H1 (cell line): ENCODE results near the gene ORAI1. TPM values are rescaled to one million over a fixed set of nuclear protein-coding genes. Genes with fewer than 3 reads are reported as not detected.
"Not testable (repeated sequence)": the region's sequence is repeated elsewhere in the genome, so short reads cannot be mapped to it uniquely, and the experiment has no call there.

Experiments used
- CTCF ChIA-PET: fragments of 300-600 bp; sonication (Branson Sonifier 250); formaldehyde crosslinking; loops from one replicate; lab custom pipeline; 2021; ENCODE audit not compliant: partially characterized antibody; lab: Charles Lee
- POLR2A ChIA-PET: fragments of 300-600 bp; sonication (Branson Sonifier 250); formaldehyde crosslinking; loops from one replicate; lab custom pipeline; 2021; ENCODE audit warnings: inconsistent platforms; ENCODE audit not compliant: partially characterized antibody; lab: Charles Lee
- DNase-seq, 2 experiments: peaks; one replicate each; pipeline versions ENCODE4 v3.0.0 to v3.0.0-alpha.2; 2010 to 2022; ENCODE audit warnings: low spot score in 2 of 2, low read depth in 1 of 2, mixed read lengths in 1 of 2
- FAIRE-seq: peaks from 2 replicates; lab custom pipeline; 2011; peaks lifted over from hg19 to GRCh38; lab: Jason Lieb, UNC
- H2AFZ ChIP-seq: 2 replicates; pipeline ENCODE4 v1.8.1; 2012; ENCODE audit warnings: low read length, inconsistent platforms
- H2AK5ac ChIP-seq: 2 replicates; pipeline ENCODE4 v1.6.1; 2013; ENCODE audit warnings: low read depth, low read length
- H2BK120ac ChIP-seq: replicated peaks from 2 replicates; pipeline ENCODE3; 2013; ENCODE audit warnings: low read depth, low read length, inconsistent platforms
- H2BK12ac ChIP-seq: 2 replicates; pipeline ENCODE4 v1.6.1; 2013; ENCODE audit warnings: low read depth, low read length
- H2BK15ac ChIP-seq: 2 replicates; pipeline ENCODE4 v1.6.1; 2013; ENCODE audit warnings: low read length
- H2BK20ac ChIP-seq: 2 replicates; pipeline ENCODE4 v1.6.1; 2013; ENCODE audit warnings: low read length
- H2BK5ac ChIP-seq: 2 replicates; pipeline ENCODE4 v1.6.1; 2013; ENCODE audit warnings: low read depth, low read length
- H3K14ac ChIP-seq: 2 replicates; pipeline ENCODE4 v1.6.1; 2013; ENCODE audit warnings: inconsistent platforms; ENCODE audit not compliant: insufficient read length
- H3K18ac ChIP-seq: 2 replicates; pipeline ENCODE4 v1.6.1; 2013; ENCODE audit warnings: low read length; ENCODE audit errors: extremely low read depth
- H3K23ac ChIP-seq: 2 replicates; pipeline ENCODE4 v1.6.1; 2013; ENCODE audit warnings: inconsistent platforms; ENCODE audit not compliant: insufficient read length
- H3K23me2 ChIP-seq: 2 replicates; pipeline ENCODE4 v1.6.1; 2013; ENCODE audit warnings: low read depth, low read length
- H3K27ac ChIP-seq: 2 replicates; pipeline ENCODE4 v1.6.1; 2011; ENCODE audit warnings: low read depth, low read length, inconsistent platforms
- H3K27me3 ChIP-seq, 4 experiments: replicated peaks in 1 of 4; 1 replicate in 1 of 4; 2 replicates in 3 of 4; pipeline versions ENCODE4 v1.6.1 to v1.8.1; 2011 to 2013; ENCODE audit warnings: low read length in 3 of 4, mild to moderate bottlenecking in 3 of 4, inconsistent platforms in 2 of 4, mixed read lengths in 2 of 4, moderate library complexity in 1 of 4; ENCODE audit not compliant: control insufficient read depth in 3 of 4, insufficient read depth in 3 of 4; ENCODE audit errors: extremely low read depth in 1 of 4
- H3K36me3 ChIP-seq, 4 experiments: 2 replicates each; pipeline versions ENCODE4 v1.6.1 to v1.8.1; 2011 to 2013; ENCODE audit warnings: mild to moderate bottlenecking in 4 of 4, low read length in 3 of 4, moderate library complexity in 2 of 4, control low read depth in 1 of 4, inconsistent platforms in 1 of 4; ENCODE audit not compliant: insufficient read depth in 4 of 4, control insufficient read depth in 2 of 4
- H3K4ac ChIP-seq: replicated peaks from 2 replicates; pipeline ENCODE3; 2013; ENCODE audit warnings: low read length, low read depth, mixed read lengths, inconsistent platforms; ENCODE audit not compliant: insufficient read length
- H3K4me1 ChIP-seq, 4 experiments: replicated peaks in 1 of 4; 1 replicate in 1 of 4; 2 replicates in 3 of 4; pipeline versions ENCODE4 v1.6.1 to v1.8.1; 2011 to 2013; ENCODE audit warnings: low read length in 3 of 4, inconsistent platforms in 2 of 4, mixed read lengths in 1 of 4; ENCODE audit not compliant: insufficient read depth in 4 of 4, control insufficient read depth in 3 of 4
- H3K4me2 ChIP-seq, 2 experiments: 2 replicates each; pipeline versions ENCODE4 v1.6.1 to v1.8.1; 2011 to 2013; ENCODE audit warnings: low read depth in 2 of 2, low read length in 2 of 2, control low read depth in 1 of 2, inconsistent platforms in 1 of 2, mild to moderate bottlenecking in 1 of 2; ENCODE audit not compliant: insufficient read depth in 1 of 2
- H3K4me3 ChIP-seq, 4 experiments: fragments of 200-600, 300-600 bp in 1 of 4; sonication (generic), shearing (Covaris generic), sonication (Bioruptor Twin) in 1 of 4; 2 replicates each; pipeline versions ENCODE4 v1.5.1 to v1.8.1; 2011 to 2016; ENCODE audit warnings: low read length in 4 of 4, low read depth in 3 of 4, control low read depth in 2 of 4, inconsistent platforms in 2 of 4, mild to moderate bottlenecking in 2 of 4, mixed read lengths in 1 of 4, moderate library complexity in 1 of 4; ENCODE audit not compliant: insufficient read depth in 2 of 4; ENCODE audit errors: extremely low read depth in 1 of 4
- H3K56ac ChIP-seq: replicated peaks from 2 replicates; pipeline ENCODE3; 2013; ENCODE audit warnings: low read depth, mild to moderate bottlenecking, mixed read lengths, low read length, inconsistent platforms; ENCODE audit not compliant: insufficient read length
- H3K79me1 ChIP-seq: 2 replicates; pipeline ENCODE4 v1.6.1; 2013; ENCODE audit warnings: low read depth, low read length, control low read depth
- H3K79me2 ChIP-seq, 2 experiments: 2 replicates each; pipeline versions ENCODE4 v1.6.1 to v1.8.1; 2012 to 2013; ENCODE audit warnings: low read length in 2 of 2, mild to moderate bottlenecking in 2 of 2, inconsistent platforms in 1 of 2; ENCODE audit not compliant: insufficient read depth in 2 of 2, control insufficient read depth in 1 of 2
- H3K9ac ChIP-seq, 4 experiments: replicated peaks in 1 of 4; 1 replicate in 1 of 4; 2 replicates in 3 of 4; pipeline versions ENCODE4 v1.6.1 to v1.8.1; 2011 to 2013; ENCODE audit warnings: low read depth in 3 of 4, low read length in 3 of 4, control low read depth in 2 of 4, mild to moderate bottlenecking in 2 of 4, moderate library complexity in 2 of 4, inconsistent platforms in 1 of 4; ENCODE audit errors: extremely low read depth in 1 of 4
- H3K9me3 ChIP-seq, 2 experiments: 2 replicates each; pipeline versions ENCODE4 v1.6.1 to v1.8.1; 2012 to 2013; ENCODE audit warnings: mild to moderate bottlenecking in 2 of 2, moderate library complexity in 2 of 2, control low read depth in 1 of 2, inconsistent platforms in 1 of 2, low read depth in 1 of 2, low read length in 1 of 2, mixed read lengths in 1 of 2; ENCODE audit not compliant: insufficient read depth in 2 of 2
- H4K20me1 ChIP-seq, 2 experiments: replicated peaks in 1 of 2; 2 replicates each; pipeline versions ENCODE3 to v1.8.1; 2011 to 2013; ENCODE audit warnings: inconsistent platforms in 2 of 2, low read length in 2 of 2, mild to moderate bottlenecking in 1 of 2; ENCODE audit not compliant: insufficient read depth in 2 of 2, control insufficient read depth in 1 of 2
- H4K5ac ChIP-seq: 2 replicates; pipeline ENCODE4 v1.6.1; 2013; ENCODE audit warnings: low read length, low read depth, mixed read lengths, inconsistent platforms; ENCODE audit not compliant: insufficient read length
- H4K8ac ChIP-seq: 2 replicates; pipeline ENCODE4 v1.8.0; 2013; ENCODE audit warnings: mild to moderate bottlenecking, moderate library complexity, low read length, inconsistent platforms; ENCODE audit not compliant: insufficient read depth; ENCODE audit errors: extremely low read depth
- H4K91ac ChIP-seq: replicated peaks from 2 replicates; pipeline ENCODE3; 2013; ENCODE audit warnings: low read length, mixed read lengths, inconsistent platforms; ENCODE audit not compliant: insufficient read length
- KDM1A ChIP-seq: fragments of 200-600, 300-600 bp; sonication (generic); IDR thresholded peaks from 2 replicates; pipeline ENCODE4 v1.7.1; 2016; ENCODE audit warnings: mild to moderate bottlenecking, low read length, borderline replicate concordance
- WGBS, 2 experiments: shearing (Covaris generic) in 1 of 2; methylation state at CpG; one replicate each; pipeline versions ENCODE4 v1.1.6 to v1.1.7; 2013 to 2015; ENCODE audit warnings: low lambda C conversion rate in 2 of 2, mixed read lengths in 2 of 2, inconsistent platforms in 1 of 2, low coverage in 1 of 2, missing lambda C conversion rate in 1 of 2; ENCODE audit not compliant: insufficient replicate concordance in 2 of 2, insufficient coverage in 1 of 2, insufficient read length in 1 of 2; ENCODE audit errors: extremely low coverage in 1 of 2, missing lambda C conversion rate in 1 of 2; 5-methylcytosine and 5-hydroxymethylcytosine counted together
- polyA plus RNA-seq, 7 experiments: library from polyadenylated mRNA; depleted of rRNA in 3 of 7; stranded (reverse) in 5 of 7; unstranded in 2 of 7; fragments of >200 nt in 5 of 7; fragments of 200-250 nt in 2 of 7; gene quantifications; 1 replicate in 5 of 7; 2 replicates in 1 of 7; 4 replicates in 1 of 7; pipeline versions ENCODE4 v1.2.1 to v1.2.3, GENCODE V29; 2011 to 2013; ENCODE audit warnings: missing spikeins in 2 of 7, mixed read lengths in 2 of 7
- total RNA-seq: library from RNA; stranded (reverse); fragmentation: NEBNext Ultra II Directional; extraction: Animal tissue kit (Norgen Biotek cat#: 25700); gene quantifications from 2 replicates; pipeline ENCODE4 v1.2.1, GENCODE V29; 2021

Gene ORAI1
- total and polyA plus RNA-seq, 2 of the 8 experiments (the other 6 are each of a cell fraction or from before 2014, with no cell fraction given), result 29.9 to 71.5 TPM

- H2AFZ ChIP-seq, H4K20me1 ChIP-seq, H3K56ac ChIP-seq, H3K9me3 ChIP-seq, H3K36me3 ChIP-seq, DNase-seq, FAIRE-seq, H3K4ac ChIP-seq, H4K8ac ChIP-seq, H3K79me1 ChIP-seq, H3K27me3 ChIP-seq, H2BK120ac ChIP-seq, H3K14ac ChIP-seq, H3K23ac ChIP-seq: not testable (repeated sequence)
- Histone ChIP-seq H2BK12ac (peak overlapping the region; percentile 91), H4K91ac (peak overlapping the region; percentile 71), H3K4me1 (peaks cover 4 to 13% (median 8%) of the 10 kb centered on the region in 4 experiments; a peak in 5 of 7 replicates), H4K5ac (peak overlapping the region; percentile 65), H2AK5ac (peak overlapping the region; percentile 78; the same call in 1 of the 2 replicates), H3K18ac (peak overlapping the region; percentile 93), H3K27ac (peak overlapping the region; percentile 72), H3K9ac (0 out of 7 replicates have a peak overlapping the region, but pooled peaks of 1 of the 4 experiments have one; percentile 5), H2BK15ac (peak overlapping the region; percentile 34; the same call in 1 of the 2 replicates), H3K23me2 (peaks cover 14% of the 10 kb centered on the region), H3K4me2 (peak overlapping the region; percentile 93 to 100), H3K79me2 (peaks cover 0 to 57% of the 10 kb centered on the region in 2 experiments; a peak in 2 of 4 replicates), H2BK20ac (peak overlapping the region; percentile 77; the same call in 1 of the 2 replicates), H2BK5ac (peak overlapping the region; percentile 89), H3K4me3 (peak overlapping the region; percentile 12 to 88 (median 81); a peak in 3 of 8 replicates)
- ChIA-PET POLR2A (interaction anchor here (0.5 to 31.0 kb wide), 22 partner anchors 7 to 282 kb away, joined by 3 to 793 read pairs (median 5); partner anchors contain the start of genes MORN3 and ORAI1), CTCF (interaction anchor here (0.6 to 2.9 kb wide), 12 partner anchors 8 to 210 kb away, joined by 3 to 17 read pairs (median 3); partner anchors contain the start of genes ORAI1 and RHOF)
- WGBS, 2 experiments, result 76% methylated on average over 2 of the region's 2 CpGs; no CpG with 5 or more reads in 1 of the 2 experiments
- TF ChIP-seq KDM1A, result peak; percentile 27; the same call in 1 of the 2 replicates
These were observed 43.0 kb upstream of the ORAI1 start for GRCh38 chr12:121583334-121583661.
